Glutamatergic neuron (in vitro differentiated cells): ENCODE results near the gene ANO3. TPM values are rescaled to one million over a fixed set of nuclear protein-coding genes. Genes with fewer than 3 reads are reported as not detected.

Experiments used
- DNase-seq: peaks from one replicate; pipeline ENCODE4 v3.0.0; 2022
- H3K27ac Mint-ChIP-seq: one replicate; pipeline ENCODE4 v1.8.0; 2020; ENCODE audit warnings: mild to moderate bottlenecking, mixed read lengths, inconsistent platforms; ENCODE audit not compliant: unreplicated experiment
- H3K27me3 Mint-ChIP-seq: one replicate; pipeline ENCODE4 v1.8.0; 2020; ENCODE audit warnings: mild to moderate bottlenecking, moderate library complexity, mixed read lengths, inconsistent platforms; ENCODE audit not compliant: unreplicated experiment
- H3K36me3 Mint-ChIP-seq: one replicate; pipeline ENCODE4 v1.8.0; 2020; ENCODE audit warnings: mild to moderate bottlenecking, mixed read lengths, inconsistent platforms; ENCODE audit not compliant: unreplicated experiment
- H3K4me1 Mint-ChIP-seq: one replicate; pipeline ENCODE4 v1.8.0; 2020; ENCODE audit warnings: mild to moderate bottlenecking, low read depth, mixed read lengths, inconsistent platforms; ENCODE audit not compliant: unreplicated experiment
- H3K4me3 Mint-ChIP-seq: one replicate; pipeline ENCODE4 v1.8.0; 2020; ENCODE audit warnings: mild to moderate bottlenecking, mixed read lengths, inconsistent platforms; ENCODE audit not compliant: unreplicated experiment
- H3K9me3 Mint-ChIP-seq: one replicate; pipeline ENCODE4 v1.8.0; 2020; ENCODE audit warnings: mild to moderate bottlenecking, moderate library complexity, mixed read lengths, inconsistent platforms; ENCODE audit not compliant: unreplicated experiment
- CTCF ChIP-seq: fragments of 200-600 bp; sonication (generic); IDR thresholded peaks from one replicate; pipeline ENCODE4 v1.5.0; 2021; ENCODE audit not compliant: partially characterized antibody, unreplicated experiment
- total RNA-seq: library from RNA; stranded (reverse); fragmentation: NEBNext Ultra II Directional; extraction: Animal tissue kit (Norgen Biotek cat#: 25700); gene quantifications from one replicate; pipeline ENCODE4 v1.2.1, GENCODE V29; 2021; ENCODE audit not compliant: unreplicated experiment

Gene ANO3
- total RNA-seq, 1 donor from 2014 or later, result 12.8 TPM

- H3K36me3 Mint-ChIP-seq, result peaks cover 5% of the 10 kb centered on the region
These were observed 268.0 kb downstream of the ANO3 start for GRCh38 chr11:26599876-26600434.

GRCh38 chr11:26607725-26608506, 276.0 kb downstream of the ANO3 start:
- Mint-ChIP-seq H3K4me3 (no peak overlapping the region), H3K27me3 (no peaks in the 10 kb centered on the region), H3K36me3 (peaks cover 11% of the 10 kb centered on the region), H3K9me3 (peaks cover 4% of the 10 kb centered on the region), H3K27ac (no peak overlapping the region), H3K4me1 (no peaks in the 10 kb centered on the region)
- no peak for TF ChIP-seq CTCF
- no peak for DNase-seq

More at GRCh38 chr11:26599876-26600434, 268.0 kb downstream of the ANO3 start:
- DNase-seq, result no peak
- TF ChIP-seq CTCF, result no peak
- no peaks in the 10 kb centered on the region for H3K27me3 Mint-ChIP-seq
- no peak overlapping the region for H3K27ac Mint-ChIP-seq
- H3K4me3 Mint-ChIP-seq, result no peak overlapping the region
- H3K4me1 Mint-ChIP-seq, result peaks cover 11% of the 10 kb centered on the region
- no peaks in the 10 kb centered on the region for H3K9me3 Mint-ChIP-seq

GRCh38 chr11:26608507-26609146, 276.7 kb downstream of the ANO3 start:
- Mint-ChIP-seq H3K27ac (no peak overlapping the region), H3K4me1 (no peaks in the 10 kb centered on the region), H3K27me3 (no peaks in the 10 kb centered on the region), H3K36me3 (peaks cover 18% of the 10 kb centered on the region), H3K9me3 (peaks cover 4% of the 10 kb centered on the region), H3K4me3 (no peak overlapping the region)
- TF ChIP-seq CTCF, result no peak
- DNase-seq, result no peak

- no peaks in the 10 kb centered on the region for H3K27me3 Mint-ChIP-seq
- H3K4me3 Mint-ChIP-seq, result no peak overlapping the region
- H3K9me3 Mint-ChIP-seq, result no peaks in the 10 kb centered on the region
- H3K4me1 Mint-ChIP-seq, result peaks cover 3% of the 10 kb centered on the region
- H3K27ac Mint-ChIP-seq, result no peak overlapping the region
- DNase-seq, result no peak
- TF ChIP-seq CTCF, result no peak
- peaks cover 20% of the 10 kb centered on the region for H3K36me3 Mint-ChIP-seq
These were observed 281.8 kb downstream of the ANO3 start for GRCh38 chr11:26613759-26614158.

- no peak for TF ChIP-seq CTCF
- no peak for DNase-seq
- Mint-ChIP-seq H3K9me3 (no peaks in the 10 kb centered on the region), H3K27me3 (no peaks in the 10 kb centered on the region), H3K4me1 (peaks cover 4% of the 10 kb centered on the region), H3K36me3 (peaks cover 8% of the 10 kb centered on the region), H3K4me3 (no peak overlapping the region), H3K27ac (no peak overlapping the region)
These were observed 286.5 kb downstream of the ANO3 start for GRCh38 chr11:26618441-26618840.
